H9 (cell line): ENCODE measurements around the gene CCDC127. TPM values are rescaled to one million over a fixed set of nuclear protein-coding genes. Genes with fewer than 3 reads are reported as not detected.

Experiments
- DNase-seq: peaks from one replicate; pipeline ENCODE4 v3.0.0-alpha.2; 2017
- H2AFZ ChIP-seq: one replicate; pipeline ENCODE4 v1.6.1; 2013; ENCODE audit warnings: mild to moderate bottlenecking, low read length, control low read depth, moderate library complexity
- H2AK5ac ChIP-seq: 2 replicates; pipeline ENCODE4 v1.6.1; 2013; ENCODE audit warnings: low read length, control low read depth, mixed read lengths; ENCODE audit not compliant: insufficient read length
- H2BK120ac ChIP-seq: one replicate; pipeline ENCODE4 v1.6.1; 2013; ENCODE audit warnings: low read depth, mild to moderate bottlenecking, low read length, control low read depth, inconsistent platforms; ENCODE audit not compliant: poor library complexity, severe bottlenecking
- H2BK12ac ChIP-seq: 2 replicates; pipeline ENCODE4 v1.6.1; 2013; ENCODE audit warnings: low read length, control low read depth, mixed read lengths, low read depth; ENCODE audit not compliant: insufficient read length
- H2BK15ac ChIP-seq: 2 replicates; pipeline ENCODE4 v1.6.1; 2013; ENCODE audit warnings: low read depth, low read length, control low read depth
- H2BK20ac ChIP-seq: one replicate; pipeline ENCODE4 v1.6.1; 2013; ENCODE audit warnings: low read depth, mild to moderate bottlenecking, low read length, control low read depth, inconsistent platforms; ENCODE audit not compliant: poor library complexity, severe bottlenecking
- H2BK5ac ChIP-seq: 2 replicates; pipeline ENCODE4 v1.6.1; 2013; ENCODE audit warnings: low read length, control low read depth, mixed read lengths; ENCODE audit not compliant: insufficient read length
- H3K14ac ChIP-seq: 2 replicates; pipeline ENCODE4 v1.6.1; 2013; ENCODE audit warnings: low read length, control low read depth; ENCODE audit not compliant: insufficient read depth
- H3K18ac ChIP-seq: 2 replicates; pipeline ENCODE4 v1.6.1; 2013; ENCODE audit warnings: low read depth, mild to moderate bottlenecking, mixed read lengths, low read length, control low read depth; ENCODE audit not compliant: insufficient read length
- H3K23ac ChIP-seq: 2 replicates; pipeline ENCODE4 v1.6.1; 2013; ENCODE audit warnings: low read length, control low read depth, mixed read lengths, low read depth; ENCODE audit not compliant: insufficient read length
- H3K23me2 ChIP-seq: 2 replicates; pipeline ENCODE4 v1.6.1; 2013; ENCODE audit warnings: low read depth, mild to moderate bottlenecking, mixed read lengths, low read length, control low read depth; ENCODE audit not compliant: insufficient read length, poor library complexity, severe bottlenecking
- H3K27ac ChIP-seq: 2 replicates; pipeline ENCODE4 v1.5.1; 2013; ENCODE audit warnings: low read length, control low read depth, mixed read lengths, low read depth; ENCODE audit not compliant: insufficient read length
- H3K27me3 ChIP-seq: 2 replicates; pipeline ENCODE4 v1.6.1; 2013; ENCODE audit warnings: low read length, control low read depth, inconsistent platforms; ENCODE audit not compliant: insufficient read depth
- H3K4ac ChIP-seq: 2 replicates; pipeline ENCODE4 v1.6.1; 2013; ENCODE audit warnings: low read depth, mild to moderate bottlenecking, control low read depth, inconsistent platforms, low read length, moderate library complexity
- H3K4me1 ChIP-seq: 2 replicates; pipeline ENCODE4 v1.6.1; 2013; ENCODE audit warnings: low read length, control low read depth, inconsistent platforms; ENCODE audit not compliant: insufficient read depth
- H3K4me2 ChIP-seq: 2 replicates; pipeline ENCODE4 v1.6.1; 2013; ENCODE audit warnings: low read length, control low read depth, mixed read lengths; ENCODE audit not compliant: insufficient read length, insufficient read depth
- H3K56ac ChIP-seq: 2 replicates; pipeline ENCODE4 v1.6.1; 2013; ENCODE audit warnings: low read depth, mild to moderate bottlenecking, mixed read lengths, low read length, control low read depth; ENCODE audit not compliant: insufficient read length
- H3K79me1 ChIP-seq: 2 replicates; pipeline ENCODE4 v1.6.1; 2013; ENCODE audit warnings: low read depth, mild to moderate bottlenecking, moderate library complexity, low read length, control low read depth, inconsistent platforms; ENCODE audit not compliant: insufficient read depth, poor library complexity, severe bottlenecking
- H3K79me2 ChIP-seq: 2 replicates; pipeline ENCODE4 v1.6.1; 2013; ENCODE audit warnings: low read length, control low read depth, inconsistent platforms; ENCODE audit not compliant: insufficient read depth
- H3K9ac ChIP-seq: 2 replicates; pipeline ENCODE4 v1.6.1; 2013; ENCODE audit warnings: low read length, control low read depth, mixed read lengths; ENCODE audit not compliant: insufficient read length; ENCODE audit errors: extremely low read depth
- H3K9me3 ChIP-seq: one replicate; pipeline ENCODE4 v1.6.1; 2013; ENCODE audit warnings: low read depth, low read length, inconsistent platforms; ENCODE audit not compliant: control insufficient read depth
- H3T11ph ChIP-seq: one replicate; pipeline ENCODE4 v1.6.1; 2013; ENCODE audit warnings: mild to moderate bottlenecking, low read length, control low read depth, inconsistent platforms
- H4K20me1 ChIP-seq: one replicate; pipeline ENCODE4 v1.6.1; 2013; ENCODE audit not compliant: control insufficient read depth, insufficient read length, insufficient read depth
- H4K5ac ChIP-seq: 2 replicates; pipeline ENCODE4 v1.6.1; 2013; ENCODE audit warnings: low read depth, mild to moderate bottlenecking, mixed read lengths, low read length, control low read depth; ENCODE audit not compliant: insufficient read length
- H4K8ac ChIP-seq: replicated peaks from 2 replicates; pipeline ENCODE4 v1.6.1; 2013; ENCODE audit warnings: low read length, control low read depth, mixed read lengths, low read depth; ENCODE audit not compliant: insufficient read length
- H4K91ac ChIP-seq: 2 replicates; pipeline ENCODE4 v1.6.1; 2013; ENCODE audit warnings: low read depth, mild to moderate bottlenecking, moderate library complexity, mixed read lengths, low read length, control low read depth; ENCODE audit not compliant: insufficient read length
- H3K27ac Mint-ChIP-seq, 3 experiments: 2 replicates in 2 of 3; 3 replicates in 1 of 3; pipeline ENCODE4 v1.8.0; 2020 to 2021; ENCODE audit warnings: mixed read lengths in 3 of 3, mild to moderate bottlenecking in 1 of 3, moderate library complexity in 1 of 3
- H3K27me3 Mint-ChIP-seq: 2 replicates; pipeline ENCODE4 v1.8.0; 2021; ENCODE audit warnings: low read depth, mild to moderate bottlenecking, moderate library complexity, mixed read lengths
- H3K36me3 Mint-ChIP-seq, 3 experiments: 2 replicates in 2 of 3; 3 replicates in 1 of 3; pipeline ENCODE4 v1.8.0; 2020 to 2021; ENCODE audit warnings: low read depth in 3 of 3, mixed read lengths in 3 of 3; ENCODE audit not compliant: insufficient read depth in 1 of 3
- H3K4me1 Mint-ChIP-seq, 2 experiments: 2 replicates each; pipeline ENCODE4 v1.8.0; 2020; ENCODE audit warnings: mixed read lengths in 2 of 2
- H3K4me3 Mint-ChIP-seq, 2 experiments: 2 replicates in 1 of 2; 3 replicates in 1 of 2; pipeline ENCODE4 v1.8.0; 2020 to 2021; ENCODE audit warnings: mild to moderate bottlenecking in 2 of 2, mixed read lengths in 2 of 2, moderate library complexity in 1 of 2
- H3K9me3 Mint-ChIP-seq, 2 experiments: 2 replicates in 1 of 2; 3 replicates in 1 of 2; pipeline ENCODE4 v1.8.0; 2020; ENCODE audit warnings: mild to moderate bottlenecking in 2 of 2, mixed read lengths in 2 of 2, moderate library complexity in 1 of 2
- CTCF ChIP-seq: fragments of 200-600 bp; sonication (generic); conservative IDR thresholded peaks from 3 replicates; pipeline ENCODE4 v1.8.0; 2021; ENCODE audit warnings: antibody characterized with exemption, mild to moderate bottlenecking
- WGBS: extraction: QIAGEN DNeasy Blood & Tissue Kit; methylation state at CpG from one replicate; pipeline ENCODE4 v1.1.7; 2013; ENCODE audit warnings: missing lambda C conversion rate, low lambda C conversion rate, mixed read lengths; ENCODE audit not compliant: insufficient read length; ENCODE audit errors: extremely low coverage; 5-methylcytosine and 5-hydroxymethylcytosine counted together
- total RNA-seq: library from RNA; stranded (reverse); gene quantifications from 2 replicates; pipeline ENCODE4 v1.2.1, GENCODE V29; 2021

CCDC127 gene
- total RNA-seq, 1 experiment from 2014 or later, result 9.0 TPM

DNA sequence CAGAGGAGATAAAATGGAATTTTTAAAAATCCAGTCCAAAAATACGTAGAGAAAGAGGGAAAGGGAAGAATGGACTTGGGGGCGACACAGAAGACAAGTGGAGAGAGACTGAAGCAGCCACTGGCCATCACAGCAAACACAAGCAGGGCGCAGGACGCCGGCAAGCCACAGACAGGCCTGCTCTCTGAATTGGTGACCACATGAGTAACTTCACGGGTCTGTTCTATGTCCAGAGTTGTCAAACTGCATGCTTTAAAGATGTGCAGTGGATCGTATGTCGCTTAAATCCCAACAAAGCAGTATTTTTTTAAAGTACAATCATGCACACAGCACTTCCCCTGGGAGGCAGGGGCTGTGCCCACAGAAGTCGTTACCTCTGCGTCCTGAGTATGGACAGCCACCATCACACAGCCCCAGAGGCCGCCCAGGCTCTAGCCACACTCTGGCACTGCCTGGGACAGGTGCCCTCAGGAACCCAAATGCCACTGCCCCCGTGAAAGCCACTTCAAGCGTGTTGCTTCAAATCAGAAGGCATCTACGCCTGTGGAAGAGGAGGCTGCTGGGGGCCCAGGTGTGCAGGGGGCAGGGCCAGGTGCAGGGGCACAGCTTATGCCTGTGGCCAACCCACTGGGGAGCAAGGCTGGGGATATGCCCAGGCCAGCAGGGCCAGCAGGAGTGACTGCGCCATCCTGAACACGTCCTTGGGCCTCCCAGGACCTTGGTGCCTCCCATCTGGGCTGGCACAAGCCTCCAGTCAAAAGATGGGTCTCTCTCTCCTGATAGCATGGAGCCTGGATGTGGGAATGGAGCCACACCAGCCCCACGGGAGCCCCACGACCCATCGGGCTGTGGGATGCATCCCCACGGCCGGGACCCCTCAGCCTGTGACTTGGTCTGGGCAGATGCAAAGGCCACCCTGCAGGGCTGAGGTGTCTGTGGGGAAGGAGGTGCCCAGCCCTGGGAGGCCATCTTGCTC lies 32.6 kb downstream of the CCDC127 start:
- Histone ChIP-seq H3K27ac (no peak overlapping the region), H3K27me3 (no peaks in the 10 kb centered on the region), H2BK15ac (no peak overlapping the region), H2BK20ac (no peak overlapping the region), H2BK5ac (no peak overlapping the region), H3K9me3 (no peaks in the 10 kb centered on the region), H3K4ac (no peak overlapping the region), H3K79me2 (no peaks in the 10 kb centered on the region), H3K23me2 (no peaks in the 10 kb centered on the region), H3K18ac (no peak overlapping the region), H4K8ac (no peak overlapping the region), H3K4me2 (no peak overlapping the region), H4K91ac (no peak overlapping the region), H2AFZ (no peak overlapping the region), H3K4me1 (0 out of 2 replicates have a peak, but pooled peaks cover 3% of the 10 kb centered on the region), H2AK5ac (no peak overlapping the region), H2BK12ac (no peak overlapping the region), H3K9ac (no peak overlapping the region), H3K23ac (no peak overlapping the region), H3K79me1 (no peaks in the 10 kb centered on the region), H3K14ac (no peak overlapping the region), H2BK120ac (no peak overlapping the region), H3T11ph (no peak overlapping the region), H4K5ac (no peak overlapping the region), H4K20me1 (no peaks in the 10 kb centered on the region), H3K56ac (no peak overlapping the region)
- DNase-seq, result no peak
- no peak overlapping the region; a peak in 1 of 7 replicates for H3K27ac Mint-ChIP-seq
- H3K4me1 Mint-ChIP-seq, result peaks cover 9 to 12% of the 10 kb centered on the region in 2 experiments
- no peak for TF ChIP-seq CTCF
- peaks cover 8 to 39% (median 38%) of the 10 kb centered on the region in 3 experiments for H3K36me3 Mint-ChIP-seq
- WGBS, result no CpG with 5 or more reads among the region's 21 CpGs
- peaks cover 5% of the 10 kb centered on the region for H3K27me3 Mint-ChIP-seq
- no peak overlapping the region for H3K4me3 Mint-ChIP-seq
- H3K9me3 Mint-ChIP-seq, result no peaks in the 10 kb centered on the region
